Dedifferentiated amniotic fluid mesenchymal stem cell (primary cell): ENCODE measurements around the gene STYXL2.

ENCODE experiments used
- DNase-seq: peaks from one replicate; pipeline ENCODE4 v3.0.0-alpha.2; 2016; ENCODE audit errors: extremely low spot score

The STYXL2 gene

DNA sequence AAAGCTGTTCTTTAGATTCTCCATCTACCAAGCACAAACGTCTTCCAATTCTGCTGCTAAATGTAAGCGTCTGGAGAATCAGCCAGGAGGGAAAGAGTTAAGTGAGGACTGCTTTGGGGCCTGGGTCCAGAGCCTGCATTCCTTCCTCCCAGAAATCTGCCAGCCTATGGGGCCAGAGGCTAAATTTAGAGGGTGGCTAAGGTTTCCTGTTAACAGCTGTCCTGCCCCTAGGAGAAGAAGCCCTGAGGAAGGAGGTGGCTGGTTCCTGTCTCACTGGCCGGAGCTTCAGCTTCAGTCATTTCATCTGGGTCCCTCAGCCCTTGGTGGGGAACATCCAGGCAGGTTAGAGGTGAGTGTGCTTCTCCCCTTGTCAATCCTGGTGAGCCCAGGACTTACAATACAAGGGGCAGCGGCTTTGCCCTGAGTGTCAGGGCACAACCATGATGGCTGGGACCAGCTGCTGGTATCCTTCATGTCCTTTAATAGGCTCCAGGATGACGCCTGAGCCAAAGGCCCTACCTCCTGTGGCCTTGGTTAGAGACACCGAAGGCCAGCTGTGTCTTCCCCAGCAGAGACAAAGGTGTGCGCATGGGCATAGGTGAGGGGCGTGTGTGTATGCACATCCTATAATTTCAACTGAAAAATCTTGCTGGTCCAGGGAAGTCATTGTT, at the start of gene STYXL2:
TSS of gene STYXL2 (plus strand) at position 230 of the 671 bp plus-strand sequence. CDS start 775 bp downstream, outside the sequence.
- no peak for DNase-seq

- no peak for DNase-seq
Observed at GRCh38 chr1:167051907-167052306, 42.0 kb upstream of the STYXL2 start.

- DNase-seq, result no peak
Observed at GRCh38 chr1:167052389-167052788, 41.5 kb upstream of the STYXL2 start.

DNA sequence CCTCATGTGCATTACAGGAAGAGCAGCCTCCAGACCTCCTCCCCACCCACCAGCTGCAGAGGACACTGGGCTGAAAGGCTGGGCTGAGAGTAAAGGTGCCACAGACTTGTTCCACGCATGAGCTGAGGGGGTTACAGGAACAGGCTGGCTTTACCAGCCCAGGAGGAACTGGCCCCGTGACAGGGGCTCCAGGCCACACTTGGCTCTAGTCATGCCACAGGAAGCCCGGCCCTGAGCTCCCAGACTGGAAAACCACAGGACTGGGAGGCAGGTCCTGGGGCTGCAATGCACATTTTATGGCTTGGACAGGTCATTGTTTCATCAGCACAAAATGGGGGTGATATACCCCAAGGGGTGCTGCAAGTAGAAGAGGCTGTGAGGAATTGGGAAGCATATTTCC, 39.3 kb upstream of the STYXL2 start:
- DNase-seq, result no peak

DNA sequence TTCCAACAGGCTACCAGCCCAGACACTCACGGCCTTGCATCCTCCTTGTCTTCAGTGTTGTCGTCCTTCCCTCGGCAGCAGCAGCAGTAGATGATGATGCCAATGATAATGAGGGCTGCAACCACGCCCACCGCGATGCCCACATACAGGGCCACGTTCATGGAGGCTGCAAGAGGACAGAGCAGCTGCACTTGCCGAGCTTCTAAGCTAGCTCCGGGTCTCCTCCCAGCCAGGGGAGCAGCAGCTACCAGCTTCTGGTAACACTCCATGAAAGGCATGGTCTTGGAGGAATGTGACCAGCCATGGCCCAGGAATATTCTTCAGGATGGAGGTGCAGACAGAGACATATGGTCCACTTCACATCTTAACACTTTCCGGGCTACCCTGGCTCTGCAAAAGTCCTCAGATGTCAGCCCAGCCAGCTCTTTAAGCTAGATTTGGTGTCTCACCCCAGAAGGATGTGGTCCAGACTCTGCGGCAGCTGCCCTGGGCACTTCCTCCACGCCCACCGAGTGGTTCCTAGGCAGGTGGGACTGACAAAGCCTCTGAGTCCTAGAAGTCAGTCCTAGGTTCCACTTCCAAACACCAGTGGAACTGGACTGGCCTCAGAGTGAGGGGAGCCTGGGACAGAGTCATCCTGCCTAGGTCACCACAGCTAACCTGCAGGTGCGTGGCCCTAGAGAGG, 38.8 kb upstream of the STYXL2 start:
- no peak for DNase-seq

GRCh38 chr1:167056529-167057231, 37.2 kb upstream of the STYXL2 start:
- DNase-seq, result no peak

- no peak for DNase-seq
Observed at GRCh38 chr1:167057241-167057688, 36.6 kb upstream of the STYXL2 start.

DNA sequence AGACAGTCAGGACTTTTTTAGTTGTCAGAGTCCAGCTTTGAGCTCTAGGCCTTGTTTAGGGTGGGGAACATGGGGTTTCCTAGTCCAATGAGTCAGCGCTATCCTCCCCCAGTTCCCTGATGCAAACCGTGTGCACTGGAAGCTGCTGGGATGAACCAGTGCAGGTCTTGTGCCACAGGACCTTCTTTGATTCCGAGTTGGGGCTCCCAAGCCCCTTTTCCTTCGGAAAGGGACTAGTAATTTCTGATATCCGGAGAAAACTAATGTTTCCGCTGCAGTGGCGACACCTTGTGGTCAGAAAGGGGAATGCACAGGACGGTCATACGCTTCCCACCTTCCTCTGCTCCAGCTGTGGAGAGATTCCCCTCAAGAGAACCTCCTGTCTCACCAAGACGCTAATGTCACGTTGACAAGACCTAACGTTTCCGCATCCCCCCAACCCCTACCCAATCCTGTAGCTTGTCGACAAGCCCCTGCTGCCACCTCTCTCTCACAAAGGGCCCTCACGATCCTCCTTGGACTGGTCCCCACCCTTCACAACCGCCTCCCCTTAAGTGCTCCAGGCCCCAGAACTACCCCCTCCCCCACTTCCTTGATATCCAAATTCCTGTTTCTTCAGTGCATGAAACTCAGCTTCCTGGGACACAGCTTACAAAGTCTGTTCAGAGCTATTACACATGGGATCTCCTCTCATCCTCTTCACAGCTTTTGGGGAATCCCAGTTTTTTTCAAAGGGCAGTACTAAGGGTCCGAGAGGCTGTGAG, 34.6 kb upstream of the STYXL2 start:
- peak; percentile 63 for DNase-seq

- DNase-seq, result no peak
Observed at GRCh38 chr1:167059809-167060107, 34.1 kb upstream of the STYXL2 start.

DNA sequence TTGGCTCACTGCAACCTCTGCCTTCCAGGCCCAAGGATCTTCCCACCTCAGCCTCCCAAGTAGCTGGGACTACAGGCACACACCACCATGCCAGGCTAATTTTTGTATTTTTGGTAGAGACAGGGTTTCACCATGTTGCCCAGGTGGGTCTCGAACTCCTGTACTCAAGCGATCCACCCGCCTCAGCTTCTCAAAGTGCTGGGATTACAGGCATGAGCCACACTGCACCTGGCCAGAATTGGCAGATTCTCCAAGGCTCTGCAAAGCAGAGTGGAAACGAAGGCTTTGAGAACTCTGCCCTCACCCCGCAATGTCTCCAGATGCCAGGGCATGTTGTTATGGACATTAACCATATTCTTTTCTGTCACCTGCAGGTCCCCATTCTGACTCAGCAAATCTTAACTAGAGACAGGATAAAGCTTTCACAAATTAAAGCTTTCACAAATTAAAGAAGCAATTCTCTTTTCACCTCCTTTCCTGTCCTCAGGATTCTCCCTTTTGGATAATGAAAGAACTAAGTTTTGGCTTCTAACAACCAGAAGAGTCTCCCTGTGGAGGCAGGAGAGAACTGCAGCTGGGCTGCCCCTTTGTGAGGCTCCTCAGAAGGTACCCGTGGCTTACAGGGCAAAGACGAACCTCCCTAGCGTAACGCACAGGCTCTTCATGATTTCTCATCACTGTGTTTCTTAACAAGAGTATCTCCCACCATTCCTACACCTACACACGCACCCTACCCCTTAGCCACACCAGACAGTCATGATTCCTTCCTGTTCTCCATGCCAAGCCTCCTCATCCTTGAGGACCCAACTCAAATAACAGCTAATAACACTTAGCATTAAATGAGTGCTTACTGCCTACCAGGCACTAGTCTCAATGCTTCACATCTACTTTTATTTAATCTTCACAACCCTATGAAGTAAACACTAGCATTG, 33.5 kb upstream of the STYXL2 start:
- no peak for DNase-seq

GRCh38 chr1:167061073-167061464, 32.8 kb upstream of the STYXL2 start:
- no peak for DNase-seq

- DNase-seq, result no peak
Observed at GRCh38 chr1:167064621-167065020, 29.3 kb upstream of the STYXL2 start.

GRCh38 chr1:167065471-167065870, 28.4 kb upstream of the STYXL2 start:
- no peak for DNase-seq

DNA sequence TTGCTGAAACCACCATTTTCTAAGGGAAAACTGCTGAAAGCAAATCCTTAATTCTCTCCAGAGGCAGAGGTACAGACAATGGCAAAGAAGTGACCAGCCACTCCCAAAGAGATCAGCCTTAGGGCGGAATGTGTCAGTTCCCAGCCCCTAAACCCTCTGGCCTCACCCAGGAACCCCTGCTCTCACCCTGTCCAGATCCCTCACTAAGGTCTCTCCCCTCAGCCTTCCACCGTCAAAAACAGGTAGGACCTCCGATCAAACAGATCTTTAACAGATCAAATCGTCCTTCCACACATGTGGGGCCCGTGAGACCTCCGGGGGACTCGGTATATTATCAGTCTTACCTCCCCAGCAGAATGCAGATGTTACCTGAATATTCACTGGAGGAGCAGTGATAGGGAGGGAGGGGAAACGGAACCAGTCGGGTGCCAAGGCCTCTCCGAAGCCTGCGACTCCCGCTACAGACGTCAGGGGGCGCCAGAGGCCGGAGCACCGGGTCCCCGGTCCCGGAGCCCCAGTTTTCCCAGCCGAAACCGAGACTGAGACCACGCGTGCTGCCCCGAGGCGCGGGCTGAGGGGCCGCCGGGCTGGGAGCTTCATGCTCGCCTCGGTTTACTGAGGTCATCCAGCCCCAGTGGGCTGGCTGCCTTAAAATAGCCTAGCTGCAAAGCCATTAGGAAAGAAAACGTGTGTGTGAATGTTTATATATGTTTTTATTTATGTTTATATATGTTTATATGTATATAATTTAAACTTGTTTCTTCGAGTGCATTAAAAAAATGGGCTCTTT, 27.3 kb upstream of the STYXL2 start:
- DNase-seq, result peak; percentile 33

DNA sequence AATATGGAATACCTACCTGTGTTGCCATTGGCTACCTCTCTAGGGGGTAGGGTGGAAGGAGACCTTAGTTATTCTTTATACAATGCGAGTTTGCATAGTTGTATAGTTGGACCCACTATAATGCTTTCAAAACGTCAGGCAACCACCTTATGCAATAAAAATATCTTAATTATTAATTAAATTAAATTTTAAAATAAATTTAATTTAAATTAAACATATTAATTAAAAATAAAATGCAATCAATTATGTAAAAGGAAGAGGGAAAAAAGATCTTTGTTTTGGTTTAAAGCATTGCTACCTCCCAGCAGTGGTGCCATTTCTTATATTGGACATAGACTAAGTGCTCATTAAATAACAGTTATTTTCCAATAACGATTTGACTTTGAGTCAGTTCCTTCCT, 26.0 kb upstream of the STYXL2 start:
- DNase-seq, result no peak

- DNase-seq, result no peak
Observed at GRCh38 chr1:167068761-167069160, 25.1 kb upstream of the STYXL2 start.

- DNase-seq, result no peak
Observed at GRCh38 chr1:167071286-167071685, 22.6 kb upstream of the STYXL2 start.

DNA sequence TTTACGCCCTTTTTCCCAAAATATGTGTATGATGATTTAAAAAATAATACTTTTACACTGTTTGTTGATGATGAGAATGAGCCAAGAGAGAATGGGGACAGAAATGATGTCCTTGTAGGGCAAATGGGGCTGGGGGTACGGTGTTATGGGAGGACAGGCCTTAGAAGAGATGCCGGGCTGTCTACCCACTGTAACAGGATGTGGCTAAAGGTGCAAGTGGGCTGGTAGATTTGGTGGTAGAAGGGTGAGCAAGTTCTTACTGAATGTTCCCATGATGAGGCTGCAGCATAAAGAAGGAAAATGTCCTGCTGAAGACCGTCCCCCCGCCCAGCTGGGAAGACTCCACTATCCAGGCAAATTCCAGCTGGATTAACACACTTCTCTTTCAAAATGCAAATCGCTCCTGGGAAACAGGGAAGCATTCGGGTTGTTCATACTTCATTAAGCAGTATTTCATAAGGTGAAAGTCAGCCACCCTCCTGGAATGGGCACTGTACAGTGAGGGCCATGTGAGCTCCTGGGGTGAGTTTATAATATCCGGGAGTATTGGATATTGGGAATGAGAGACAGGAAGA, 17.7 kb upstream of the STYXL2 start:
- no peak for DNase-seq

- DNase-seq, result no peak
Observed at GRCh38 chr1:167077128-167077867, 16.6 kb upstream of the STYXL2 start.
